PFSK-1 (cell line): ENCODE data around the gene ELMO1.

ENCODE experiments used
- FOXP2 ChIP-seq: optimal IDR thresholded peaks from 2 replicates; pipeline ENCODE3; 2011; ENCODE audit warnings: borderline replicate concordance, control low read depth, inconsistent platforms; ENCODE audit not compliant: insufficient read depth; ENCODE audit errors: extremely low read length, extremely low read depth
- POLR2AphosphoS5 ChIP-seq: IDR thresholded peaks from 2 replicates; pipeline ENCODE4 v1.6.1; 2012; ENCODE audit warnings: low read depth, mild to moderate bottlenecking, control low read depth, low read length, moderate library complexity
- REST ChIP-seq, 2 experiments: IDR thresholded peaks; 2 replicates each; pipeline versions ENCODE4 v1.6.1 to v1.8.0; 2011 to 2012; ENCODE audit warnings: low read depth in 2 of 2, low read length in 2 of 2, control low read depth in 1 of 2, inconsistent platforms in 1 of 2, mild to moderate bottlenecking in 1 of 2, moderate library complexity in 1 of 2; ENCODE audit not compliant: insufficient read depth in 1 of 2
- SIN3A ChIP-seq: IDR thresholded peaks from 2 replicates; pipeline ENCODE4 v1.6.1; 2012; ENCODE audit warnings: mild to moderate bottlenecking, low read length, moderate library complexity, borderline replicate concordance; ENCODE audit not compliant: insufficient read depth
- TAF1 ChIP-seq: IDR thresholded peaks from 2 replicates; pipeline ENCODE4 v1.6.1; 2012; ENCODE audit warnings: low read length, control low read depth, borderline replicate concordance; ENCODE audit not compliant: insufficient read depth

ELMO1 gene

GRCh38 chr7:36811807-36812206, 636.9 kb downstream of the ELMO1 start:
- TF ChIP-seq POLR2AphosphoS5 (no peak), REST (IDR thresholded peaks at IDR 0.05; ENCODE audit: insufficient read depth in 1 of 2, low read depth in 2 of 2, low read length in 2 of 2) (no peak), SIN3A (no peak), FOXP2 (no peak), TAF1 (no peak)

- TF ChIP-seq FOXP2 (no peak), REST (IDR thresholded peaks at IDR 0.05; ENCODE audit: insufficient read depth in 1 of 2, low read depth in 2 of 2, low read length in 2 of 2) (no peak), TAF1 (no peak), POLR2AphosphoS5 (no peak), SIN3A (no peak)
Observed at GRCh38 chr7:36810489-36810888, 638.2 kb downstream of the ELMO1 start.

DNA sequence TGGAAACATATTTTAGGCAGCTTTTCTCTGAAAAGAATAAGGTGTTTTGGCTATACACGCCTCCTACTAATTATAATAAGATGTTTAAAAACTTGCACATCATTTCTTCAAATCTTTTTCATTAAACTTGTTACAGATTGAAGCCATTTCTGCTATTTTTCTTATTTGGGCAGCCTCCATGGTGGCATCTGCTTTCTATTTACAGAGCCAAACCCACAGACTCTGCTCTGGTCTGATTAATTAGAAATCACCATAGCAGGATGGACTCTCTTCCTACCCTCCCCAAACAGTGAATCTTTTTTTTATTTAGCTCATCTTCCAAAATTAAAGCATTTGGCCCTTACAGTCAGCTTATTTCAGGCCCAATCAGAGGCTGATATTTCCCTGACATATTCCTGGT, 638.6 kb downstream of the ELMO1 start:
- TF ChIP-seq TAF1 (no peak), FOXP2 (no peak), REST (IDR thresholded peaks at IDR 0.05; ENCODE audit: insufficient read depth in 1 of 2, low read depth in 2 of 2, low read length in 2 of 2) (no peak), POLR2AphosphoS5 (no peak), SIN3A (no peak)

GRCh38 chr7:36809510-36809909, 639.2 kb downstream of the ELMO1 start:
- TF ChIP-seq FOXP2 (no peak), TAF1 (no peak), POLR2AphosphoS5 (no peak), SIN3A (no peak), REST (IDR thresholded peaks at IDR 0.05; ENCODE audit: insufficient read depth in 1 of 2, low read depth in 2 of 2, low read length in 2 of 2) (no peak)

DNA sequence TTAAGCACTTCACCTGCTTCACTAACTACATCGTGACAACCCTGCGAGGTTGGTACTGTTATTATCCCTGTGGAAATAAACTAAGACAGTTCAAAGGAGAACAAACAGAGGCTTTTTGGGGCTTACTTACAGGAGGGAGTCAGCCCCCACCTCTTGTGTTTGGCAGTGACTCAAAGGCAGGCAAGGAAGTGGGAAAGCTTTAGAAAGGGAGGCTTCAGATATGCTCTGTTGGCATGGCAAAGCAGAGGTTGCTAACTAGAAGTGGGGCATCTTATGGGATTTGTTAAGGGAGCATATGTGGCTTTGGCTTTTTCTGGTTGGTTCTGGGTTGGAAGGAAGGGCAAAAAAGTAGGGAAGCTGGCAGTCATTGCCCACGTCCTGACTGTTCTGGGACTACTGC, 639.6 kb downstream of the ELMO1 start:
- TF ChIP-seq REST (IDR thresholded peaks at IDR 0.05; ENCODE audit: insufficient read depth in 1 of 2, low read depth in 2 of 2, low read length in 2 of 2) = no peak
- TF ChIP-seq POLR2AphosphoS5 = no peak
- TF ChIP-seq SIN3A = no peak
- TF ChIP-seq TAF1 = no peak
- no peak for TF ChIP-seq FOXP2
